Endothelial cell of umbilical vein (primary cell): ENCODE results near the gene MYCBP2. TPM values are rescaled to one million over a fixed set of nuclear protein-coding genes. Genes with fewer than 3 reads are reported as not detected.

Experiments used
- BruUV-seq: library from RNA; stranded (reverse); fragments of 400-500 nt; replicated peaks from 2 replicates; lab custom pipeline; 2021; lab: Mats Ljungman, UMichigan
- CTCF ChIA-PET: fragments of 300-600, 350-600 bp; sonication (Branson Sonifier 250); formaldehyde crosslinking; loops from one replicate; lab custom pipeline; 2021; ENCODE audit warnings: antibody characterized with exemption, inconsistent platforms; lab: Charles Lee
- POLR2A ChIA-PET: fragments of 300-600, 350-600 bp; sonication (Branson Sonifier 250); formaldehyde crosslinking; loops from one replicate; lab custom pipeline; 2021; ENCODE audit warnings: antibody characterized with exemption, inconsistent platforms; lab: Charles Lee
- DNase-seq: peaks from one replicate; pipeline ENCODE4 v3.0.0-alpha.2; 2011; ENCODE audit warnings: low read depth, low spot score
- FAIRE-seq: peaks from 2 replicates; lab custom pipeline; 2011; peaks lifted over from hg19 to GRCh38; lab: Jason Lieb, UNC
- H2AFZ ChIP-seq: 2 replicates; pipeline ENCODE4 v1.6.0; 2012; ENCODE audit warnings: low read depth, low read length, control low read depth, inconsistent platforms
- H3K27ac ChIP-seq: 2 replicates; pipeline ENCODE4 v1.5.1; 2011; ENCODE audit warnings: low read depth, mild to moderate bottlenecking, control low read depth, low read length, moderate library complexity; ENCODE audit not compliant: insufficient read depth
- H3K27me3 ChIP-seq, 2 experiments: 2 replicates each; pipeline versions ENCODE4 v1.6.0 to v1.6.1; 2011; ENCODE audit warnings: low read length in 2 of 2, mixed read lengths in 1 of 2; ENCODE audit not compliant: control insufficient read depth in 2 of 2, insufficient read depth in 2 of 2
- H3K36me3 ChIP-seq, 2 experiments: 2 replicates in 1 of 2; 3 replicates in 1 of 2; pipeline ENCODE4 v1.5.1; 2011; ENCODE audit warnings: low read length in 2 of 2, mild to moderate bottlenecking in 1 of 2, moderate library complexity in 1 of 2; ENCODE audit not compliant: control insufficient read depth in 2 of 2, insufficient read depth in 2 of 2; ENCODE audit errors: extremely low read depth in 1 of 2
- H3K4me1 ChIP-seq: 3 replicates; pipeline ENCODE4 v1.5.1; 2011; ENCODE audit warnings: mild to moderate bottlenecking, low read length; ENCODE audit not compliant: control insufficient read depth, insufficient read depth; ENCODE audit errors: extremely low read depth
- H3K4me2 ChIP-seq: 2 replicates; pipeline ENCODE4 v1.6.1; 2011; ENCODE audit warnings: low read length, control low read depth, mixed read lengths; ENCODE audit not compliant: insufficient read depth
- H3K4me3 ChIP-seq, 3 experiments: fragments of 200-600 bp in 1 of 3; sonication (generic), shearing (Covaris generic) in 1 of 3; replicated peaks in 1 of 3; 2 replicates each; pipeline ENCODE4 v1.5.1; 2011 to 2016; ENCODE audit warnings: control low read depth in 3 of 3, low read length in 3 of 3, mild to moderate bottlenecking in 2 of 3, inconsistent platforms in 1 of 3, low read depth in 1 of 3, moderate library complexity in 1 of 3; ENCODE audit not compliant: insufficient read depth in 1 of 3
- H3K79me2 ChIP-seq: 2 replicates; pipeline ENCODE4 v1.6.0; 2012; ENCODE audit warnings: low read length, inconsistent platforms; ENCODE audit not compliant: control insufficient read depth, insufficient read depth
- H3K9ac ChIP-seq: replicated peaks from 2 replicates; pipeline ENCODE3; 2011; ENCODE audit warnings: low read length, control low read depth; ENCODE audit not compliant: insufficient read depth; ENCODE audit errors: extremely low read depth
- H3K9me1 ChIP-seq: replicated peaks from 3 replicates; pipeline ENCODE4 v1.6.0; 2011; ENCODE audit warnings: mild to moderate bottlenecking, low read length; ENCODE audit not compliant: control insufficient read depth, insufficient read depth; ENCODE audit errors: extremely low read depth
- H3K9me3 ChIP-seq: replicated peaks from 2 replicates; pipeline ENCODE4 v1.5.1; 2012; ENCODE audit warnings: low read length, inconsistent platforms; ENCODE audit not compliant: control insufficient read depth, insufficient read depth
- H4K20me1 ChIP-seq: replicated peaks from 2 replicates; pipeline ENCODE3; 2011; ENCODE audit warnings: mild to moderate bottlenecking, low read length; ENCODE audit not compliant: control insufficient read depth, insufficient read depth; ENCODE audit errors: extremely low read depth
- EZH2 ChIP-seq: IDR thresholded peaks from 2 replicates; pipeline ENCODE4 v1.6.1; 2012; ENCODE audit warnings: borderline replicate concordance, low read depth, mild to moderate bottlenecking, moderate library complexity, low read length, inconsistent platforms; ENCODE audit not compliant: severe bottlenecking
- FOS ChIP-seq: IDR thresholded peaks from 2 replicates; pipeline ENCODE4 v1.6.1; 2011; ENCODE audit warnings: mild to moderate bottlenecking, low read length, moderate library complexity, borderline replicate concordance; ENCODE audit not compliant: insufficient read depth
- GATA2 ChIP-seq: IDR thresholded peaks from 2 replicates; pipeline ENCODE4 v1.7.0; 2011; ENCODE audit warnings: low read depth, mild to moderate bottlenecking, moderate library complexity, mixed read lengths, low read length; ENCODE audit not compliant: insufficient read length, insufficient read depth
- JUN ChIP-seq: IDR thresholded peaks from 2 replicates; pipeline ENCODE4 v1.6.1; 2011; ENCODE audit warnings: borderline replicate concordance, low read depth; ENCODE audit not compliant: insufficient read length, insufficient read depth
- MYC ChIP-seq: IDR thresholded peaks from one replicate; pipeline ENCODE4 v1.6.1; 2011; ENCODE audit warnings: mild to moderate bottlenecking, low read depth, low read length
- POLR2A ChIP-seq: IDR thresholded peaks from 2 replicates; pipeline ENCODE4 v1.6.1; 2012; ENCODE audit warnings: low read depth, mild to moderate bottlenecking, control low read depth, low read length
- POLR2AphosphoS5 ChIP-seq: IDR thresholded peaks from 2 replicates; pipeline ENCODE4 v1.6.1; 2012; ENCODE audit warnings: low read depth, mild to moderate bottlenecking, control low read depth, low read length, moderate library complexity; ENCODE audit not compliant: insufficient read depth
- dilution Hi-C: fragments of 300-500 bp; cut with MboI; formaldehyde crosslinking; loops from one replicate; pipeline ENCODE4 v1.15.0; 2019; ENCODE audit warnings: low sequenced_read_pairs; ENCODE audit not compliant: extremely low pct_ligation_motif_present
- intact Hi-C: fragments of 100-400 bp; cut with micrococcal nuclease; formaldehyde crosslinking; loops from one replicate; pipeline ENCODE4 v1.10.0; 2022
- polyA plus RNA-seq, 4 experiments: library from polyadenylated mRNA; depleted of rRNA in 3 of 4; stranded (reverse) in 3 of 4; unstranded in 1 of 4; fragments of >200 nt; gene quantifications; 2 replicates each; pipeline versions ENCODE4 v1.2.1 to v1.2.3, GENCODE V29; 2011 to 2012; ENCODE audit warnings: missing spikeins in 1 of 4
- total RNA-seq: library from RNA; stranded (reverse); gene quantifications from 2 replicates; pipeline ENCODE4 v1.2.3, GENCODE V29; 2021
- TF ChIP-seq, protein P1 (sequence below): IDR thresholded peaks from 2 replicates; pipeline ENCODE4 v1.6.1; 2011; ENCODE audit not compliant: insufficient read depth, insufficient read length
- TF ChIP-seq, protein P2 (sequence below), 2 donors: IDR thresholded peaks; 1 replicate in 1 of 2; 2 replicates in 1 of 2; pipeline ENCODE4 v1.5.1; 2011; ENCODE audit warnings: low read length in 2 of 2, mild to moderate bottlenecking in 2 of 2, moderate library complexity in 2 of 2, control low read depth in 1 of 2, inconsistent platforms in 1 of 2, low read depth in 1 of 2; ENCODE audit not compliant: insufficient read depth in 1 of 2; ENCODE audit errors: extremely low read depth in 1 of 2

Gene MYCBP2
- total and polyA plus RNA-seq, 2 donors (not counting 3 experiments of a cell fraction or from before 2014, with no cell fraction given): 30.5 to 89.8 TPM

DNA sequence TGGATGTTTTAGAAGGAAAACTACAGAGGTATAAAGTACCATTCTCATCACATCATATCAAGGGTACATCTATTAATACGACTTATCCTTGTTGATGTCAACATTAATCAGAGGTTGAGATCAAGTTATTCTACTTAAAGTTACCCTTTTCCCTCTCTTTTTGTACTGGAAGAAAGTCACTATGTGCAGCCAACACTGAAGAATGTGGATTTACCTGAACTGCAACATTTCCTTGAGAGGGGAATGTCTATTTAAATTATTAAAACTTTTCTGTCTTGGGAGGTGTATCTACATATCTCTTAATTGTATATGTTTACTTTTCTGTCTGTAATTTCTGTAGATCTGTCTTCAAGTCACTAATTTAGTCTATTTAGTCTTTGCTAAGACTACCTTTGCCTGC is 297.5 kb downstream of the MYCBP2 start:
- CTCF ChIA-PET: no interaction called here
- Histone ChIP-seq H3K27me3 (no peaks in the 10 kb centered on the region), H3K36me3 (no peaks in the 10 kb centered on the region), H2AFZ (no peak overlapping the region), H3K4me2 (no peak overlapping the region), H3K9me3 (no peaks in the 10 kb centered on the region), H3K27ac (no peak overlapping the region), H3K4me1 (peaks cover 24% of the 10 kb centered on the region), H4K20me1 (peaks cover 4% of the 10 kb centered on the region), H3K79me2 (peaks cover 22% of the 10 kb centered on the region), H3K4me3 (no peak overlapping the region), H3K9me1 (no peaks in the 10 kb centered on the region), H3K9ac (no peak overlapping the region)
- TF ChIP-seq MYC: no peak
- no peak for TF ChIP-seq FOS
- TF ChIP-seq POLR2AphosphoS5: no peak
- no peak for TF ChIP-seq GATA2
- TF ChIP-seq POLR2A: no peak
- no peak for TF ChIP-seq EZH2
- TF ChIP-seq, protein P1, sequence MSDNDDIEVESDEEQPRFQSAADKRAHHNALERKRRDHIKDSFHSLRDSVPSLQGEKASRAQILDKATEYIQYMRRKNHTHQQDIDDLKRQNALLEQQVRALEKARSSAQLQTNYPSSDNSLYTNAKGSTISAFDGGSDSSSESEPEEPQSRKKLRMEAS: no peak
- TF ChIP-seq JUN: no peak
- TF ChIP-seq, protein P2, sequence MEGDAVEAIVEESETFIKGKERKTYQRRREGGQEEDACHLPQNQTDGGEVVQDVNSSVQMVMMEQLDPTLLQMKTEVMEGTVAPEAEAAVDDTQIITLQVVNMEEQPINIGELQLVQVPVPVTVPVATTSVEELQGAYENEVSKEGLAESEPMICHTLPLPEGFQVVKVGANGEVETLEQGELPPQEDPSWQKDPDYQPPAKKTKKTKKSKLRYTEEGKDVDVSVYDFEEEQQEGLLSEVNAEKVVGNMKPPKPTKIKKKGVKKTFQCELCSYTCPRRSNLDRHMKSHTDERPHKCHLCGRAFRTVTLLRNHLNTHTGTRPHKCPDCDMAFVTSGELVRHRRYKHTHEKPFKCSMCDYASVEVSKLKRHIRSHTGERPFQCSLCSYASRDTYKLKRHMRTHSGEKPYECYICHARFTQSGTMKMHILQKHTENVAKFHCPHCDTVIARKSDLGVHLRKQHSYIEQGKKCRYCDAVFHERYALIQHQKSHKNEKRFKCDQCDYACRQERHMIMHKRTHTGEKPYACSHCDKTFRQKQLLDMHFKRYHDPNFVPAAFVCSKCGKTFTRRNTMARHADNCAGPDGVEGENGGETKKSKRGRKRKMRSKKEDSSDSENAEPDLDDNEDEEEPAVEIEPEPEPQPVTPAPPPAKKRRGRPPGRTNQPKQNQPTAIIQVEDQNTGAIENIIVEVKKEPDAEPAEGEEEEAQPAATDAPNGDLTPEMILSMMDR (IDR thresholded peaks at IDR 0.05; ENCODE audit: extremely low read depth in 1 of 2, insufficient read depth in 1 of 2, low read depth in 1 of 2, low read length in 2 of 2): no peak
- DNase-seq (no peak), FAIRE-seq (no peak)
- dilution Hi-C loops: no loop called here
- BruUV-seq: no TSS peak
- POLR2A ChIA-PET: no interaction called here
- intact Hi-C loops: loop anchor here (10.0 kb wide), 1 partner anchor 535 kb away; no protein-coding TSS in a partner anchor
